Transverse colon (tissue), 4 donors: ENCODE data around the gene MTHFR.

Experiments
- CTCF ChIP-seq, 5 experiments: fragments of 200-600 bp in 3 of 5; fragments of 450-650 bp in 2 of 5; sonication (generic) in 3 of 5; IDR thresholded peaks; 1 replicate in 2 of 5; 2 replicates in 3 of 5; pipeline ENCODE4 v1.5.1; 2016 to 2017; ENCODE audit warnings: antibody characterized with exemption in 5 of 5, inconsistent platforms in 3 of 5, mild to moderate bottlenecking in 2 of 5, moderate library complexity in 1 of 5
- EP300 ChIP-seq: sonication (generic); formaldehyde crosslinking; IDR thresholded peaks from one replicate; pipeline ENCODE4 v1.6.1; 2017; ENCODE audit warnings: antibody characterized with exemption, low read depth
- POLR2A ChIP-seq: fragments of 450-650 bp; IDR thresholded peaks from one replicate; pipeline ENCODE4 v1.6.1; 2016; ENCODE audit warnings: antibody characterized with exemption, mild to moderate bottlenecking, moderate library complexity
- POLR2AphosphoS5 ChIP-seq, 3 donors: sonication (generic); formaldehyde crosslinking; IDR thresholded peaks; one replicate each; pipeline ENCODE4 v1.6.1; 2016; ENCODE audit warnings: antibody characterized with exemption in 3 of 3

DNA sequence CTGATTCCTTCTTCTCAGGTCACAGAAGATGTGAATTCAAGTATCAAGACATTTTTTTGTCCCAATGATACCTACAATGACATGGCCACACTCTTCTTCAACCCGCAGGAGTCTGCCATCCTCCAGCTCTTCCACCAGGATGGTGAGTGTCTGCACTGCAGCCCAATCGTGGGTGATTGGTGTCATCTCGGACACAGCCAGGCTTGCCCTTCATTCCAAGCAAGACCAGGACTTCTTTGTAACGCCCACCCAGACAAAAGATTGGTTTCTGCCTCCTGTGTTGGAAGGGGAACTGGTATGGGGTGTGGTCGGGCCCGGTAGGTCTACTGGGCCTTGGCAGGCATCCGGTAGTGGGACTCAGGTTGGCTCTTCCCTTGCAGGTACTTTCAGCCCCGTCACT lies 27.7 kb upstream of the MTHFR start:
- no peak for TF ChIP-seq CTCF (IDR thresholded peaks at IDR 0.05)
- TF ChIP-seq POLR2A = no peak
- TF ChIP-seq EP300 = no peak
- TF ChIP-seq POLR2AphosphoS5 (IDR thresholded peaks at IDR 0.05) = no peak
